Kidney (tissue), 14 donors: ENCODE results near the gene AMOT. TPM values are rescaled to one million over a fixed set of nuclear protein-coding genes. Genes with fewer than 3 reads are reported as not detected.

Experiments
- DNase-seq, 5 donors: peaks; one replicate each; pipeline ENCODE4 v3.0.0-alpha.2; 2013 to 2020
- FAIRE-seq: peaks from 2 replicates; lab custom pipeline; 2012; peaks lifted over from hg19 to GRCh38; lab: Jason Lieb, UNC
- H3K27ac ChIP-seq, 2 donors: one replicate each; pipeline ENCODE4 v1.7.0; 2013; ENCODE audit warnings: low read depth in 2 of 2, low read length in 2 of 2, inconsistent platforms in 1 of 2
- H3K27me3 ChIP-seq: one replicate; pipeline ENCODE4 v1.7.1; 2013; ENCODE audit warnings: low read length, inconsistent platforms; ENCODE audit not compliant: control insufficient read depth, insufficient read depth
- H3K36me3 ChIP-seq, 3 donors: one replicate each; pipeline versions ENCODE4 v1.7.0 to v1.7.1; 2013; ENCODE audit warnings: low read length in 3 of 3, control low read depth in 1 of 3, inconsistent platforms in 1 of 3; ENCODE audit not compliant: insufficient read depth in 3 of 3, control insufficient read depth in 2 of 3
- H3K4me1 ChIP-seq, 3 donors: one replicate each; pipeline versions ENCODE4 v1.7.0 to v1.7.1; 2013; ENCODE audit warnings: low read length in 3 of 3, inconsistent platforms in 1 of 3, low read depth in 1 of 3; ENCODE audit not compliant: control insufficient read depth in 2 of 3, insufficient read depth in 2 of 3
- H3K4me3 ChIP-seq, 3 donors: one replicate each; pipeline versions ENCODE4 v1.7.0 to v1.8.1; 2013; ENCODE audit warnings: low read length in 3 of 3, control low read depth in 1 of 3, inconsistent platforms in 1 of 3
- H3K9ac ChIP-seq, 3 donors: one replicate each; pipeline versions ENCODE4 v1.7.0 to v1.7.1; 2013; ENCODE audit warnings: low read length in 3 of 3, control low read depth in 1 of 3, inconsistent platforms in 1 of 3
- H3K9me3 ChIP-seq, 3 donors: one replicate each; pipeline versions ENCODE4 v1.7.0 to v1.7.1; 2013; ENCODE audit warnings: low read length in 3 of 3, control low read depth in 1 of 3, inconsistent platforms in 1 of 3; ENCODE audit not compliant: control insufficient read depth in 2 of 3, insufficient read depth in 1 of 3
- CTCF ChIP-seq: IDR thresholded peaks from 3 replicates; pipeline ENCODE4 v1.5.1; 2012; ENCODE audit warnings: mild to moderate bottlenecking, moderate library complexity, borderline replicate concordance; ENCODE audit not compliant: insufficient read depth; ENCODE audit errors: extremely low read depth
- intact Hi-C: fragments of 100-400 bp; cut with DNase I; formaldehyde crosslinking; loops from one replicate; pipeline ENCODE4 v1.11.1; 2022
- polyA plus RNA-seq: library from polyadenylated mRNA; stranded (reverse); fragments of 350-450 nt; fragmentation: Illumina TruSeq; extraction: RNeasy Lipid Tissue Mini Kit (QIAGEN cat#74804); gene quantifications from one replicate; pipeline ENCODE4 v1.2.3, GENCODE V29; 2014; ENCODE audit warnings: low read depth, low replicate concordance; ENCODE audit not compliant: insufficient read depth
- total RNA-seq: library from RNA; stranded (reverse); fragmentation: NEBNext Ultra II Directional; extraction: Animal tissue kit (Norgen Biotek cat#: 25700); gene quantifications from one replicate; pipeline ENCODE4 v1.2.1, GENCODE V29; 2021
- donor health status: control.
- donor health status: control.
- donor health status: control.
- donor health status: control.
- donor health status: control.
- donor health status: DM: yes; HTN: yes; CAD: no.
- donor health status: Normal renal cell carcinoma (clear cell type).

The AMOT gene
- total and polyA plus RNA-seq, 2 donors from 2014 or later, result 5.5 to 35.1 TPM

- DNase-seq, result no peak
- Histone ChIP-seq H3K9me3 (no peaks in the 10 kb centered on the region), H3K4me3 (no peak overlapping the region), H3K27me3 (no peaks in the 10 kb centered on the region), H3K4me1 (no peaks in the 10 kb centered on the region), H3K9ac (no peak overlapping the region), H3K36me3 (peaks cover 0 to 5% (median 2%) of the 10 kb centered on the region in 3 donors), H3K27ac (no peak overlapping the region)
- TF ChIP-seq CTCF, result no peak
- no peak for FAIRE-seq
- intact Hi-C loops, result no loop called here
Observed at GRCh38 chrX:112802541-112802940, 38.1 kb downstream of the AMOT start.

DNA sequence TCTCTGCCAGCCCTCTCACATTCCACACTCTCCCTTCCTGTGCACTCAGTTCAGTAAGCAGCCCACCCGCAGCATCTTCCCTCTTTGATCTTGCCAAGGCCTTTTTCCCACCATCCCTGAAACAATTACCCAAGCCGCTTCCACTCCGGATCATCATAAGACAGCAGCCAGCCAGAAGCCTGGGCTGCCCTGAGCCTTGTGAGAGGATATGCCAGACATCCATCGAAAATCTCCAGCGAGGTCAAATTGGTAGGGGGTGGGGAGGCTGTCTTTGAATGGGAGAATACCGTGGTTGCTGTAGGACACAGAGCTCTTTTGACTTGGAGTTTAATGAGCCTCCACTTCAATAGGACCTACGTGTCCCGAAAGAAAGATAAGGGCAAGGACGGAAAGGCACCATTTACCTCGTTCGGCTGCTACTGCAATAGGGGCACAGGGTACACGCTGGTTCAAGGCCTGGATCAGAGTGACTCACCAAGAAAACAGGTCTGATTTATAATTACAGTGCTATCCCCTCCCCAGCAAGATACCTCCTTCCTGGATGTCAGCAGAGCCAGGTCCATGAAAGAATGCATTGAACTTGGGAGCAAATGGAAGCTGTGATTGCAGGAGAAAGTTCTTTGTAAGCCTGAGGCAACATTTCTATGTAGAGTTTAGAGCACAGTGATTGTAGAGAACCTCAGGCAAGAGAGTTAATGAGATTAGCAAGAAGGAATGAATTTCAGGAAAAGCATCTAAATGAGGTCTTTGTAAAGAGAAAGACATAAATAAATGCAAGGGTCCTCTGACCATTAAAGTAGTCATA lies 39.5 kb downstream of the AMOT start:
- H3K4me3 ChIP-seq, result no peak overlapping the region
- intact Hi-C loops, result no loop called here
- TF ChIP-seq CTCF, result no peak
- H3K27me3 ChIP-seq, result no peaks in the 10 kb centered on the region
- no peak overlapping the region for H3K27ac ChIP-seq
- no peaks in the 10 kb centered on the region for H3K4me1 ChIP-seq
- H3K9ac ChIP-seq, result no peak overlapping the region
- FAIRE-seq (no peak), DNase-seq (no peak)
- H3K9me3 ChIP-seq, result no peaks in the 10 kb centered on the region
- H3K36me3 ChIP-seq, result peaks cover 0 to 2% (median 0%) of the 10 kb centered on the region in 3 donors

DNA sequence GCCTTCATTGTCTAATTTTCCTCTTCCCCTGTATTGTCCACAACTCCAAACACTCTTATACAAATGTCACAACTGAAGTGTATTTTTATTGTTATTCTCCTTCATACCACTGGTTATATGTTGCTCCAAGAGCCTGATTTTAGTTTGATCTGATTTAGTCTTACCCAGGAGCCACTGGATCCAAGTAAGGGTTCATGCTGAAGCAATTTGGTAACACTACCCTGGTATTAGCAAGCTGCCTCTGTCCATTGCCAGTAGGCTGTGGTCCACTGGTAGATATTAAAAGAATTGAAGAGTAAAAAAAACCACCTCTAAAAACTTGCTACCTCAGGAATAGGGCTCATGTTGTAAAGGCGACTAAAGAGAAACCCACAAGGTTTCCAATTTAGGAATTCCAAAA lies 41.2 kb downstream of the AMOT start:
- no peaks in the 10 kb centered on the region for H3K4me1 ChIP-seq
- peaks cover 0 to 2% (median 0%) of the 10 kb centered on the region in 3 donors for H3K36me3 ChIP-seq
- no peak overlapping the region for H3K4me3 ChIP-seq
- H3K9ac ChIP-seq, result no peak overlapping the region
- no peak for TF ChIP-seq CTCF
- no peak overlapping the region for H3K27ac ChIP-seq
- FAIRE-seq (no peak), DNase-seq (no peak)
- no peaks in the 10 kb centered on the region for H3K27me3 ChIP-seq
- H3K9me3 ChIP-seq, result no peaks in the 10 kb centered on the region
- intact Hi-C loops, result no loop called here
